Activated T-cell treated with anti-CD3 and anti-CD28 coated beads for 24 hours (primary cell): Measurements from ENCODE around the gene ARHGAP33.
"Not testable (repeated sequence)": the region's sequence is repeated elsewhere in the genome, so short reads cannot be mapped to it uniquely, and the experiment has no call there.

Experiments
- DNase-seq: peaks from one replicate; pipeline ENCODE4 v3.0.0-alpha.2; 2020; ENCODE audit warnings: low read depth

ARHGAP33 gene

GRCh38 chr19:35795564-35795963 lies 20.2 kb downstream of the ARHGAP33 start:
- not testable (repeated sequence) for DNase-seq

GRCh38 chr19:35796645-35797542 lies 21.5 kb downstream of the ARHGAP33 start:
- no peak for DNase-seq

GRCh38 chr19:35797663-35798062 lies 22.3 kb downstream of the ARHGAP33 start:
- no peak for DNase-seq

- no peak for DNase-seq
Observed at GRCh38 chr19:35801828-35802227, 26.5 kb downstream of the ARHGAP33 start.

GRCh38 chr19:35805526-35806102 lies 30.2 kb downstream of the ARHGAP33 start:
- DNase-seq: no peak

- DNase-seq: no peak
Observed at GRCh38 chr19:35806597-35806996, 31.2 kb downstream of the ARHGAP33 start.

GRCh38 chr19:35807633-35808032 lies 32.3 kb downstream of the ARHGAP33 start:
- no peak for DNase-seq

- DNase-seq: no peak
Observed at GRCh38 chr19:35811317-35812219, 36.2 kb downstream of the ARHGAP33 start.

GRCh38 chr19:35812220-35813042 lies 37.1 kb downstream of the ARHGAP33 start, which contains the start of gene PRODH2:
Gene PRODH2 (minus strand): TSS chr19:35812845. CDS start chr19:35812805, 40 bp downstream.
- DNase-seq: no peak

GRCh38 chr19:35813043-35813890 lies 37.9 kb downstream of the ARHGAP33 start:
- no peak for DNase-seq

- DNase-seq: no peak
Observed at GRCh38 chr19:35816262-35816661, 40.9 kb downstream of the ARHGAP33 start.

GRCh38 chr19:35816846-35817245 lies 41.5 kb downstream of the ARHGAP33 start:
- DNase-seq: no peak

- DNase-seq: no peak
Observed at GRCh38 chr19:35818445-35818844, 43.1 kb downstream of the ARHGAP33 start.

- no peak for DNase-seq
Observed at GRCh38 chr19:35822579-35822978, 47.2 kb downstream of the ARHGAP33 start.

GRCh38 chr19:35824150-35824549 lies 48.8 kb downstream of the ARHGAP33 start:
- no peak for DNase-seq

- peak; percentile 19 for DNase-seq
Observed at GRCh38 chr19:35828692-35829301, 53.4 kb downstream of the ARHGAP33 start.

- no peak for DNase-seq
Observed at GRCh38 chr19:35830986-35831385, 55.6 kb downstream of the ARHGAP33 start.

- DNase-seq: no peak
Observed at GRCh38 chr19:35832054-35832453, 56.7 kb downstream of the ARHGAP33 start.

- DNase-seq: no peak
Observed at GRCh38 chr19:35833972-35834371, 58.6 kb downstream of the ARHGAP33 start.

GRCh38 chr19:35836096-35836495 lies 60.7 kb downstream of the ARHGAP33 start:
- DNase-seq: not testable (repeated sequence)
